ENCODE results near the gene PPFIA4.

GRCh38 chr1:203078478-203078877 is 52.2 kb downstream of the PPFIA4 start:
- no peak for TF ChIP-seq CTCF (IDR thresholded peaks at IDR 0.05)
- TF ChIP-seq ZFX (IDR thresholded peaks at IDR 0.05; ENCODE audit: borderline replicate concordance) = no peak

All from 22Rv1 (cell line).